H1 (cell line): ENCODE data around the gene MDFIC. TPM values are rescaled to one million over a fixed set of nuclear protein-coding genes. Genes with fewer than 3 reads are reported as not detected.

Experiments used
- CTCF ChIA-PET: fragments of 300-600 bp; sonication (Branson Sonifier 250); formaldehyde crosslinking; loops from one replicate; lab custom pipeline; 2021; ENCODE audit not compliant: partially characterized antibody; lab: Charles Lee
- POLR2A ChIA-PET: fragments of 300-600 bp; sonication (Branson Sonifier 250); formaldehyde crosslinking; loops from one replicate; lab custom pipeline; 2021; ENCODE audit warnings: inconsistent platforms; ENCODE audit not compliant: partially characterized antibody; lab: Charles Lee
- DNase-seq, 2 experiments: peaks; one replicate each; pipeline versions ENCODE4 v3.0.0 to v3.0.0-alpha.2; 2010 to 2022; ENCODE audit warnings: low spot score in 2 of 2, low read depth in 1 of 2, mixed read lengths in 1 of 2
- FAIRE-seq: peaks from 2 replicates; lab custom pipeline; 2011; peaks lifted over from hg19 to GRCh38; lab: Jason Lieb, UNC
- H2AFZ ChIP-seq: 2 replicates; pipeline ENCODE4 v1.8.1; 2012; ENCODE audit warnings: low read length, inconsistent platforms
- H2AK5ac ChIP-seq: 2 replicates; pipeline ENCODE4 v1.6.1; 2013; ENCODE audit warnings: low read depth, low read length
- H2BK120ac ChIP-seq: replicated peaks from 2 replicates; pipeline ENCODE3; 2013; ENCODE audit warnings: low read depth, low read length, inconsistent platforms
- H2BK12ac ChIP-seq: 2 replicates; pipeline ENCODE4 v1.6.1; 2013; ENCODE audit warnings: low read depth, low read length
- H2BK15ac ChIP-seq: 2 replicates; pipeline ENCODE4 v1.6.1; 2013; ENCODE audit warnings: low read length
- H2BK20ac ChIP-seq: 2 replicates; pipeline ENCODE4 v1.6.1; 2013; ENCODE audit warnings: low read length
- H2BK5ac ChIP-seq: 2 replicates; pipeline ENCODE4 v1.6.1; 2013; ENCODE audit warnings: low read depth, low read length
- H3K14ac ChIP-seq: 2 replicates; pipeline ENCODE4 v1.6.1; 2013; ENCODE audit warnings: inconsistent platforms; ENCODE audit not compliant: insufficient read length
- H3K18ac ChIP-seq: 2 replicates; pipeline ENCODE4 v1.6.1; 2013; ENCODE audit warnings: low read length; ENCODE audit errors: extremely low read depth
- H3K23ac ChIP-seq: 2 replicates; pipeline ENCODE4 v1.6.1; 2013; ENCODE audit warnings: inconsistent platforms; ENCODE audit not compliant: insufficient read length
- H3K23me2 ChIP-seq: 2 replicates; pipeline ENCODE4 v1.6.1; 2013; ENCODE audit warnings: low read depth, low read length
- H3K27ac ChIP-seq: 2 replicates; pipeline ENCODE4 v1.6.1; 2011; ENCODE audit warnings: low read depth, low read length, inconsistent platforms
- H3K27me3 ChIP-seq, 4 experiments: replicated peaks in 1 of 4; 1 replicate in 1 of 4; 2 replicates in 3 of 4; pipeline versions ENCODE4 v1.6.1 to v1.8.1; 2011 to 2013; ENCODE audit warnings: low read length in 3 of 4, mild to moderate bottlenecking in 3 of 4, inconsistent platforms in 2 of 4, mixed read lengths in 2 of 4, moderate library complexity in 1 of 4; ENCODE audit not compliant: control insufficient read depth in 3 of 4, insufficient read depth in 3 of 4; ENCODE audit errors: extremely low read depth in 1 of 4
- H3K36me3 ChIP-seq, 4 experiments: 2 replicates each; pipeline versions ENCODE4 v1.6.1 to v1.8.1; 2011 to 2013; ENCODE audit warnings: mild to moderate bottlenecking in 4 of 4, low read length in 3 of 4, moderate library complexity in 2 of 4, control low read depth in 1 of 4, inconsistent platforms in 1 of 4; ENCODE audit not compliant: insufficient read depth in 4 of 4, control insufficient read depth in 2 of 4
- H3K4ac ChIP-seq: replicated peaks from 2 replicates; pipeline ENCODE3; 2013; ENCODE audit warnings: low read length, low read depth, mixed read lengths, inconsistent platforms; ENCODE audit not compliant: insufficient read length
- H3K4me1 ChIP-seq, 4 experiments: replicated peaks in 1 of 4; 1 replicate in 1 of 4; 2 replicates in 3 of 4; pipeline versions ENCODE4 v1.6.1 to v1.8.1; 2011 to 2013; ENCODE audit warnings: low read length in 3 of 4, inconsistent platforms in 2 of 4, mixed read lengths in 1 of 4; ENCODE audit not compliant: insufficient read depth in 4 of 4, control insufficient read depth in 3 of 4
- H3K4me2 ChIP-seq, 2 experiments: 2 replicates each; pipeline versions ENCODE4 v1.6.1 to v1.8.1; 2011 to 2013; ENCODE audit warnings: low read depth in 2 of 2, low read length in 2 of 2, control low read depth in 1 of 2, inconsistent platforms in 1 of 2, mild to moderate bottlenecking in 1 of 2; ENCODE audit not compliant: insufficient read depth in 1 of 2
- H3K4me3 ChIP-seq, 4 experiments: fragments of 200-600, 300-600 bp in 1 of 4; sonication (generic), shearing (Covaris generic), sonication (Bioruptor Twin) in 1 of 4; 2 replicates each; pipeline versions ENCODE4 v1.5.1 to v1.8.1; 2011 to 2016; ENCODE audit warnings: low read length in 4 of 4, low read depth in 3 of 4, control low read depth in 2 of 4, inconsistent platforms in 2 of 4, mild to moderate bottlenecking in 2 of 4, mixed read lengths in 1 of 4, moderate library complexity in 1 of 4; ENCODE audit not compliant: insufficient read depth in 2 of 4; ENCODE audit errors: extremely low read depth in 1 of 4
- H3K56ac ChIP-seq: replicated peaks from 2 replicates; pipeline ENCODE3; 2013; ENCODE audit warnings: low read depth, mild to moderate bottlenecking, mixed read lengths, low read length, inconsistent platforms; ENCODE audit not compliant: insufficient read length
- H3K79me1 ChIP-seq: 2 replicates; pipeline ENCODE4 v1.6.1; 2013; ENCODE audit warnings: low read depth, low read length, control low read depth
- H3K79me2 ChIP-seq, 2 experiments: 2 replicates each; pipeline versions ENCODE4 v1.6.1 to v1.8.1; 2012 to 2013; ENCODE audit warnings: low read length in 2 of 2, mild to moderate bottlenecking in 2 of 2, inconsistent platforms in 1 of 2; ENCODE audit not compliant: insufficient read depth in 2 of 2, control insufficient read depth in 1 of 2
- H3K9ac ChIP-seq, 4 experiments: replicated peaks in 1 of 4; 1 replicate in 1 of 4; 2 replicates in 3 of 4; pipeline versions ENCODE4 v1.6.1 to v1.8.1; 2011 to 2013; ENCODE audit warnings: low read depth in 3 of 4, low read length in 3 of 4, control low read depth in 2 of 4, mild to moderate bottlenecking in 2 of 4, moderate library complexity in 2 of 4, inconsistent platforms in 1 of 4; ENCODE audit errors: extremely low read depth in 1 of 4
- H3K9me3 ChIP-seq, 2 experiments: 2 replicates each; pipeline versions ENCODE4 v1.6.1 to v1.8.1; 2012 to 2013; ENCODE audit warnings: mild to moderate bottlenecking in 2 of 2, moderate library complexity in 2 of 2, control low read depth in 1 of 2, inconsistent platforms in 1 of 2, low read depth in 1 of 2, low read length in 1 of 2, mixed read lengths in 1 of 2; ENCODE audit not compliant: insufficient read depth in 2 of 2
- H4K20me1 ChIP-seq, 2 experiments: replicated peaks in 1 of 2; 2 replicates each; pipeline versions ENCODE3 to v1.8.1; 2011 to 2013; ENCODE audit warnings: inconsistent platforms in 2 of 2, low read length in 2 of 2, mild to moderate bottlenecking in 1 of 2; ENCODE audit not compliant: insufficient read depth in 2 of 2, control insufficient read depth in 1 of 2
- H4K5ac ChIP-seq: 2 replicates; pipeline ENCODE4 v1.6.1; 2013; ENCODE audit warnings: low read length, low read depth, mixed read lengths, inconsistent platforms; ENCODE audit not compliant: insufficient read length
- H4K8ac ChIP-seq: 2 replicates; pipeline ENCODE4 v1.8.0; 2013; ENCODE audit warnings: mild to moderate bottlenecking, moderate library complexity, low read length, inconsistent platforms; ENCODE audit not compliant: insufficient read depth; ENCODE audit errors: extremely low read depth
- H4K91ac ChIP-seq: replicated peaks from 2 replicates; pipeline ENCODE3; 2013; ENCODE audit warnings: low read length, mixed read lengths, inconsistent platforms; ENCODE audit not compliant: insufficient read length
- ASH2L ChIP-seq: fragments of 200-600, 300-600 bp; sonication (generic); IDR thresholded peaks from one replicate; pipeline ENCODE4 v1.7.1; 2017; ENCODE audit warnings: low read length
- CREB1 ChIP-seq: IDR thresholded peaks from 2 replicates; pipeline ENCODE4 v1.6.1; 2012; ENCODE audit warnings: inconsistent platforms
- EGR1 ChIP-seq: IDR thresholded peaks from 2 replicates; pipeline ENCODE4 v1.6.1; 2011; ENCODE audit warnings: low read depth, low read length, borderline replicate concordance
- KDM1A ChIP-seq: fragments of 200-600, 300-600 bp; sonication (generic); IDR thresholded peaks from 2 replicates; pipeline ENCODE4 v1.7.1; 2016; ENCODE audit warnings: mild to moderate bottlenecking, low read length, borderline replicate concordance
- POLR2AphosphoS5 ChIP-seq: IDR thresholded peaks from 2 replicates; pipeline ENCODE4 v1.6.1; 2011; ENCODE audit warnings: low read depth, low read length
- POU5F1 ChIP-seq: IDR thresholded peaks from 2 replicates; pipeline ENCODE4 v1.6.1; 2011; ENCODE audit warnings: low read depth, mild to moderate bottlenecking, low read length, moderate library complexity
- SAP30 ChIP-seq: fragments of 300-600 bp; sonication (generic); IDR thresholded peaks from 2 replicates; pipeline ENCODE4 v1.7.1; 2012; ENCODE audit warnings: low read length, moderate library complexity, mild to moderate bottlenecking, inconsistent platforms; ENCODE audit not compliant: insufficient read depth, insufficient replicate concordance
- SIN3A ChIP-seq, 2 experiments: IDR thresholded peaks in 1 of 2; conservative IDR thresholded peaks in 1 of 2; 2 replicates each; pipeline ENCODE4 v1.6.1; 2011 to 2012; ENCODE audit warnings: low read length in 2 of 2, improper control_type of control experiment in 1 of 2, low read depth in 1 of 2, mild to moderate bottlenecking in 1 of 2
- SIX5 ChIP-seq: IDR thresholded peaks from 2 replicates; pipeline ENCODE4 v1.6.1; 2011; ENCODE audit warnings: mild to moderate bottlenecking, low read depth, low read length
- TAF7 ChIP-seq: optimal IDR thresholded peaks from 2 replicates; pipeline ENCODE3; 2011; ENCODE audit warnings: low read depth, mild to moderate bottlenecking, inconsistent platforms, low read length, moderate library complexity, borderline replicate concordance
- WGBS, 2 experiments: shearing (Covaris generic) in 1 of 2; methylation state at CpG; one replicate each; pipeline versions ENCODE4 v1.1.6 to v1.1.7; 2013 to 2015; ENCODE audit warnings: low lambda C conversion rate in 2 of 2, mixed read lengths in 2 of 2, inconsistent platforms in 1 of 2, low coverage in 1 of 2, missing lambda C conversion rate in 1 of 2; ENCODE audit not compliant: insufficient replicate concordance in 2 of 2, insufficient coverage in 1 of 2, insufficient read length in 1 of 2; ENCODE audit errors: extremely low coverage in 1 of 2, missing lambda C conversion rate in 1 of 2; 5-methylcytosine and 5-hydroxymethylcytosine counted together
- polyA plus RNA-seq, 7 experiments: library from polyadenylated mRNA; depleted of rRNA in 3 of 7; stranded (reverse) in 5 of 7; unstranded in 2 of 7; fragments of >200 nt in 5 of 7; fragments of 200-250 nt in 2 of 7; gene quantifications; 1 replicate in 5 of 7; 2 replicates in 1 of 7; 4 replicates in 1 of 7; pipeline versions ENCODE4 v1.2.1 to v1.2.3, GENCODE V29; 2011 to 2013; ENCODE audit warnings: missing spikeins in 2 of 7, mixed read lengths in 2 of 7
- total RNA-seq: library from RNA; stranded (reverse); fragmentation: NEBNext Ultra II Directional; extraction: Animal tissue kit (Norgen Biotek cat#: 25700); gene quantifications from 2 replicates; pipeline ENCODE4 v1.2.1, GENCODE V29; 2021

The MDFIC gene
- total and polyA plus RNA-seq, 2 of the 8 experiments (the other 6 are each of a cell fraction or from before 2014, with no cell fraction given), result 2.3 to 11.4 TPM

- peaks cover 0 to 2% (median 0%) of the 10 kb centered on the region in 4 experiments; a peak in 1 of 7 replicates for H3K27me3 ChIP-seq
- no peak overlapping the region for H3K27ac ChIP-seq
- H2BK15ac ChIP-seq, result no peak overlapping the region
- no peak for DNase-seq
- CTCF ChIA-PET, result no interaction called here
- H3K4me3 ChIP-seq, result no peak overlapping the region
- no peak overlapping the region for H4K91ac ChIP-seq
- peaks cover 7% of the 10 kb centered on the region for H3K23me2 ChIP-seq
- H3K14ac ChIP-seq, result no peak overlapping the region
- no peak overlapping the region for H3K4ac ChIP-seq
- no peak overlapping the region for H3K23ac ChIP-seq
- no peaks in the 10 kb centered on the region for H3K79me2 ChIP-seq
- H3K9me3 ChIP-seq, result no peaks in the 10 kb centered on the region
- H3K79me1 ChIP-seq, result no peaks in the 10 kb centered on the region
- TF ChIP-seq KDM1A, result no peak
- TF ChIP-seq CREB1, result no peak
- TF ChIP-seq POU5F1, result no peak
- no peak for TF ChIP-seq SIX5
- no peak for TF ChIP-seq POLR2AphosphoS5
- TF ChIP-seq SIN3A (conservative IDR thresholded peaks at IDR 0.05 in 1 of 2, IDR thresholded peaks at IDR 0.05 in 1 of 2; ENCODE audit: low read depth in 1 of 2, low read length in 2 of 2), result no peak
- no peak for TF ChIP-seq TAF7
- TF ChIP-seq SAP30, result no peak
- TF ChIP-seq ASH2L, result no peak
- TF ChIP-seq EGR1, result no peak
- H3K4me2 ChIP-seq, result no peak overlapping the region
- H3K9ac ChIP-seq, result no peak overlapping the region
- no peak for FAIRE-seq
- H4K5ac ChIP-seq, result no peak overlapping the region
- no peak overlapping the region for H3K18ac ChIP-seq
- no peak overlapping the region for H2BK20ac ChIP-seq
- no peak overlapping the region for H2BK120ac ChIP-seq
- H2BK12ac ChIP-seq, result no peak overlapping the region
- peaks cover 0 to 13% (median 3%) of the 10 kb centered on the region in 4 experiments; a peak in 4 of 7 replicates for H3K4me1 ChIP-seq
- no peak overlapping the region for H2AFZ ChIP-seq
- H2BK5ac ChIP-seq, result no peak overlapping the region
- no peak overlapping the region for H3K56ac ChIP-seq
- H4K8ac ChIP-seq, result no peak overlapping the region
- 90% methylated on average over 3 of the region's 3 CpGs; no CpG with 5 or more reads in 1 of the 2 experiments for WGBS, 2 experiments
- no peaks in the 10 kb centered on the region for H3K36me3 ChIP-seq
- no peak overlapping the region for H2AK5ac ChIP-seq
- no peaks in the 10 kb centered on the region for H4K20me1 ChIP-seq
- POLR2A ChIA-PET, result interaction anchor here (0.8 kb wide), 1 partner anchor 10 kb away, joined by 3 read pairs; no protein-coding TSS in a partner anchor
Observed at GRCh38 chr7:114919587-114919986, 2.3 kb upstream of the MDFIC start.
